Lower leg skin (tissue), 3 donors: Measurements from ENCODE around the gene ZNF385B.

Experiments used
- POLR2A ChIP-seq, 2 donors: fragments of 450-650 bp; IDR thresholded peaks; one replicate each; pipeline ENCODE4 v1.6.1; 2016 to 2017; ENCODE audit warnings: antibody characterized with exemption in 2 of 2, mild to moderate bottlenecking in 1 of 2, moderate library complexity in 1 of 2
- TF ChIP-seq, protein P1 (sequence below), 3 donors: fragments of 450-650 bp; IDR thresholded peaks; one replicate each; pipeline ENCODE4 v1.5.1; 2016; ENCODE audit warnings: antibody characterized with exemption in 3 of 3, mild to moderate bottlenecking in 3 of 3, moderate library complexity in 2 of 3

DNA sequence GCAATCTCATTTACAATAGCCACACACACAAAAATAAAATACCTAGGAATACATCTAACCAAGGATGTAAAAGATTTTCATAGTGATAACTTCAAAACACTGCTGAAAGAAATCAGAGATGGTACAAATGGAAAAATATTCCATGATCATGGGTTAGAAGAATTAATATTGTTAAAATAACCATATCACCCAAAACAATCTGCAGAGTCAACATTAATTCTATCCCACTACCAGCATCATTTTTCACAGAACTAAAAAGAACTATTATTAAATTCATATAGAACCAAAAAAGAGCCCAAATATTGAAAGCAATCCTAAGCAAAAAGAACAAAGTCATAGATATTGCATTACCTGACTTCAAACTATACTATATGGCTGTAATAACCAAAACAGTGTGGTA, 50.4 kb downstream of the ZNF385B start:
- TF ChIP-seq POLR2A (IDR thresholded peaks at IDR 0.05) = no peak
- TF ChIP-seq, protein P1, sequence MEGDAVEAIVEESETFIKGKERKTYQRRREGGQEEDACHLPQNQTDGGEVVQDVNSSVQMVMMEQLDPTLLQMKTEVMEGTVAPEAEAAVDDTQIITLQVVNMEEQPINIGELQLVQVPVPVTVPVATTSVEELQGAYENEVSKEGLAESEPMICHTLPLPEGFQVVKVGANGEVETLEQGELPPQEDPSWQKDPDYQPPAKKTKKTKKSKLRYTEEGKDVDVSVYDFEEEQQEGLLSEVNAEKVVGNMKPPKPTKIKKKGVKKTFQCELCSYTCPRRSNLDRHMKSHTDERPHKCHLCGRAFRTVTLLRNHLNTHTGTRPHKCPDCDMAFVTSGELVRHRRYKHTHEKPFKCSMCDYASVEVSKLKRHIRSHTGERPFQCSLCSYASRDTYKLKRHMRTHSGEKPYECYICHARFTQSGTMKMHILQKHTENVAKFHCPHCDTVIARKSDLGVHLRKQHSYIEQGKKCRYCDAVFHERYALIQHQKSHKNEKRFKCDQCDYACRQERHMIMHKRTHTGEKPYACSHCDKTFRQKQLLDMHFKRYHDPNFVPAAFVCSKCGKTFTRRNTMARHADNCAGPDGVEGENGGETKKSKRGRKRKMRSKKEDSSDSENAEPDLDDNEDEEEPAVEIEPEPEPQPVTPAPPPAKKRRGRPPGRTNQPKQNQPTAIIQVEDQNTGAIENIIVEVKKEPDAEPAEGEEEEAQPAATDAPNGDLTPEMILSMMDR (IDR thresholded peaks at IDR 0.05) = no peak
